HepG2 (cell line): Measurements from ENCODE around the gene MCM3AP. TPM values are rescaled to one million over a fixed set of nuclear protein-coding genes. Genes with fewer than 3 reads are reported as not detected.

ENCODE experiments used
- GABPB1 ChIP-seq: IDR thresholded peaks from 2 replicates; pipeline ENCODE4 v1.6.1; 2016; ENCODE audit warnings: mild to moderate bottlenecking, missing genetic modification reagents, moderate library complexity, missing compliant biosample characterization
- NR1H2 ChIP-seq: sonication (generic); formaldehyde crosslinking; IDR thresholded peaks from 2 replicates; pipeline ENCODE4 v1.8.1; 2022; ENCODE audit warnings: low read depth, missing genetic modification reagents, borderline replicate concordance
- polyA plus RNA-seq, 8 experiments: library from polyadenylated mRNA; depleted of rRNA in 3 of 8; stranded (reverse) in 7 of 8; unstranded in 1 of 8; fragments of >200 nt; fragmentation: Illumina TruSeq in 4 of 8; extraction: Trizol in 4 of 8; gene quantifications; 2 replicates each; pipeline versions ENCODE4 v1.2.1 to v1.2.3, GENCODE V29; 2011 to 2016; ENCODE audit warnings: low read depth in 4 of 8, missing spikeins in 1 of 8, mixed read lengths in 1 of 8; ENCODE audit not compliant: insufficient read depth in 1 of 8
- total RNA-seq, 5 experiments: library from RNA; depleted of rRNA; stranded (reverse); fragments of >200 nt; fragmentation: Illumina TruSeq; extraction: Trizol; gene quantifications; 2 replicates each; pipeline ENCODE4 v1.2.3, GENCODE V29; 2016; ENCODE audit warnings: low read depth in 1 of 5
- TF ChIP-seq, protein P1 (sequence below): sonication (generic); formaldehyde crosslinking; IDR thresholded peaks from 2 replicates; pipeline ENCODE4 v1.5.1; 2020; ENCODE audit warnings: mild to moderate bottlenecking, missing genetic modification reagents, moderate library complexity
- TF ChIP-seq, protein P2 (sequence below): sonication (generic); formaldehyde crosslinking; IDR thresholded peaks from 2 replicates; pipeline ENCODE4 v1.4.0; 2020; ENCODE audit warnings: mild to moderate bottlenecking, missing genetic modification reagents
- TF ChIP-seq, protein P3 (sequence below): sonication (generic); formaldehyde crosslinking; IDR thresholded peaks from 2 replicates; pipeline ENCODE4 v1.8.0; 2022; ENCODE audit warnings: mild to moderate bottlenecking, missing genetic modification reagents, moderate library complexity

Gene MCM3AP
- total and polyA plus RNA-seq, 2 of the 13 experiments (the other 11 are each of a cell fraction or from before 2014, with no cell fraction given), result 27.0 to 54.7 TPM

DNA sequence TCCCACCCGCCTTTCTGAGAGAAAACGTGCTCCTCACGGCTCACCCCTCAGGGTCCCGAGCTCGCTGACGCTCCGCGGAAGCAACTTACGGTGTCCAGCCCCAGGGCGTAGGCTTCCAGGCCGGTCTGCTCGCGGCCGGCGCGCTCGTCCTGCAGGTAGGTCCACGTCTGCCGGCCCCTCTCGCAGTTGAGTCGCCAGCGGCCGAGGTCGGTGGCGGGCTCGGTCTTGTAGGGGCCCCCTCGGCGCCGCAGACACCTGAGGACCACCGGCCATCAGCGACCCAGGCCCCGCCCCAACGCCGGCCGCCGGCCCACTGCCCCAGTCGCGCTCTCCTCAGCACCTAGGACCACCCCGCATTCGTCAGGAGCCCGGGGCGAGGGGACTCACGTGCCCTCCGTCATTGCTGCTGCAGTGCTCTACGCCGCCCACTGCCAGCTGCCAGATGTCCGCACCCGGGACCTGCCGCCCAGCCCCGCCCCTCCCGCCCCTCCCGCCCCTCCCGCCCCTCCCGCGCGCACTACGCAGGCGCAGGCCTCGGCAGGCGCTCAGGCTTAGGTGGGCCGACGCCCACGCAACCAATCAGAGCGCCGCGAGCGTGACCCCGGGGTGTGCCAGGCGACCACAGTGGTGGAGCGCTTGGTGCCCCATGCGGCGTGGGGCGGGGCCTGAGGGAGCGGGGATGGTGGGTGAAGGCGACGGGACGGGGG is 56.9 kb downstream of the MCM3AP start, which contains the start of gene LSS (continued):
- TF ChIP-seq, protein P1, sequence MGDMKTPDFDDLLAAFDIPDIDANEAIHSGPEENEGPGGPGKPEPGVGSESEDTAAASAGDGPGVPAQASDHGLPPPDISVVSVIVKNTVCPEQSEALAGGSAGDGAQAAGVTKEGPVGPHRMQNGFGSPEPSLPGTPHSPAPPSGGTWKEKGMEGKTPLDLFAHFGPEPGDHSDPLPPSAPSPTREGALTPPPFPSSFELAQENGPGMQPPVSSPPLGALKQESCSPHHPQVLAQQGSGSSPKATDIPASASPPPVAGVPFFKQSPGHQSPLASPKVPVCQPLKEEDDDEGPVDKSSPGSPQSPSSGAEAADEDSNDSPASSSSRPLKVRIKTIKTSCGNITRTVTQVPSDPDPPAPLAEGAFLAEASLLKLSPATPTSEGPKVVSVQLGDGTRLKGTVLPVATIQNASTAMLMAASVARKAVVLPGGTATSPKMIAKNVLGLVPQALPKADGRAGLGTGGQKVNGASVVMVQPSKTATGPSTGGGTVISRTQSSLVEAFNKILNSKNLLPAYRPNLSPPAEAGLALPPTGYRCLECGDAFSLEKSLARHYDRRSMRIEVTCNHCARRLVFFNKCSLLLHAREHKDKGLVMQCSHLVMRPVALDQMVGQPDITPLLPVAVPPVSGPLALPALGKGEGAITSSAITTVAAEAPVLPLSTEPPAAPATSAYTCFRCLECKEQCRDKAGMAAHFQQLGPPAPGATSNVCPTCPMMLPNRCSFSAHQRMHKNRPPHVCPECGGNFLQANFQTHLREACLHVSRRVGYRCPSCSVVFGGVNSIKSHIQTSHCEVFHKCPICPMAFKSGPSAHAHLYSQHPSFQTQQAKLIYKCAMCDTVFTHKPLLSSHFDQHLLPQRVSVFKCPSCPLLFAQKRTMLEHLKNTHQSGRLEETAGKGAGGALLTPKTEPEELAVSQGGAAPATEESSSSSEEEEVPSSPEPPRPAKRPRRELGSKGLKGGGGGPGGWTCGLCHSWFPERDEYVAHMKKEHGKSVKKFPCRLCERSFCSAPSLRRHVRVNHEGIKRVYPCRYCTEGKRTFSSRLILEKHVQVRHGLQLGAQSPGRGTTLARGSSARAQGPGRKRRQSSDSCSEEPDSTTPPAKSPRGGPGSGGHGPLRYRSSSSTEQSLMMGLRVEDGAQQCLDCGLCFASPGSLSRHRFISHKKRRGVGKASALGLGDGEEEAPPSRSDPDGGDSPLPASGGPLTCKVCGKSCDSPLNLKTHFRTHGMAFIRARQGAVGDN (CRISPR knock-in tag), result peak; percentile 71
- TF ChIP-seq, protein P2, sequence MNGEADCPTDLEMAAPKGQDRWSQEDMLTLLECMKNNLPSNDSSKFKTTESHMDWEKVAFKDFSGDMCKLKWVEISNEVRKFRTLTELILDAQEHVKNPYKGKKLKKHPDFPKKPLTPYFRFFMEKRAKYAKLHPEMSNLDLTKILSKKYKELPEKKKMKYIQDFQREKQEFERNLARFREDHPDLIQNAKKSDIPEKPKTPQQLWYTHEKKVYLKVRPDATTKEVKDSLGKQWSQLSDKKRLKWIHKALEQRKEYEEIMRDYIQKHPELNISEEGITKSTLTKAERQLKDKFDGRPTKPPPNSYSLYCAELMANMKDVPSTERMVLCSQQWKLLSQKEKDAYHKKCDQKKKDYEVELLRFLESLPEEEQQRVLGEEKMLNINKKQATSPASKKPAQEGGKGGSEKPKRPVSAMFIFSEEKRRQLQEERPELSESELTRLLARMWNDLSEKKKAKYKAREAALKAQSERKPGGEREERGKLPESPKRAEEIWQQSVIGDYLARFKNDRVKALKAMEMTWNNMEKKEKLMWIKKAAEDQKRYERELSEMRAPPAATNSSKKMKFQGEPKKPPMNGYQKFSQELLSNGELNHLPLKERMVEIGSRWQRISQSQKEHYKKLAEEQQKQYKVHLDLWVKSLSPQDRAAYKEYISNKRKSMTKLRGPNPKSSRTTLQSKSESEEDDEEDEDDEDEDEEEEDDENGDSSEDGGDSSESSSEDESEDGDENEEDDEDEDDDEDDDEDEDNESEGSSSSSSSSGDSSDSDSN (CRISPR knock-in tag), result peak; percentile 78
- TF ChIP-seq GABPB1 (peak; percentile 57; the same call in 1 of the 2 replicates), NR1H2 (0 out of 2 replicates have a peak, but pooled peaks have one; percentile 62)
- TF ChIP-seq, protein P3, sequence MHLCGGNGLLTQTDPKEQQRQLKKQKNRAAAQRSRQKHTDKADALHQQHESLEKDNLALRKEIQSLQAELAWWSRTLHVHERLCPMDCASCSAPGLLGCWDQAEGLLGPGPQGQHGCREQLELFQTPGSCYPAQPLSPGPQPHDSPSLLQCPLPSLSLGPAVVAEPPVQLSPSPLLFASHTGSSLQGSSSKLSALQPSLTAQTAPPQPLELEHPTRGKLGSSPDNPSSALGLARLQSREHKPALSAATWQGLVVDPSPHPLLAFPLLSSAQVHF (CRISPR knock-in tag), result no peak; the same call in 1 of the 2 replicates
